Stimulated activated CD8-positive, alpha-beta memory T cell treated with anti-CD3 and anti-CD28 coated beads, Interleukin-15, amount 100 ng/mL, for 48 hours (primary cell): ENCODE results near the gene REC8.
"Not testable (repeated sequence)": the region's sequence is repeated elsewhere in the genome, so short reads cannot be mapped to it uniquely, and the experiment has no call there.

Experiments
- DNase-seq, 2 donors: peaks; one replicate each; pipeline ENCODE4 v3.0.0-alpha.2; 2020; ENCODE audit warnings: low read depth in 2 of 2

REC8 gene

DNA sequence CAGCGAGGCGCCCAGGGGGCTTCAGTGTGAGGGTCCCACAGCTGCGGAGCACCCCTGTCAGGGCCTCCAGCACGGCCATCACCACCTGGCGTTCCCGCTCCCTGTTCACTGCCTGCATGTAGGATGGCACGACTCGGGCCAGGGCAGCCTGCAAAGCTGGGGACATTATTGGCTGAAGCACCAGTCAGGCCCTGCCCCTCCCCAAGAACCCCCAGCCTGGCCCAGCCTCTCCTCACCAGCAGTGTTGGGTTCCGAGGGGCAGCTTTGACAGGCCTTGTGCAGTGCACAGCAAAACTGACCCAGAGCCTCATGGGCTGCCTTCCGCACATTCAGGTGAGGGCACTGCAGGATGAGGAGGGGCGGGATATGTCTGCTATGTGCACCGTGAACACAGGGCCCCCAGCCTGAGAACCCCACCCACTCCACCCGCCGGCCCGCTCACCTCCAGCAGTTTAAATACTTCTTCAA lies 11.2 kb downstream of the REC8 start:
- no peak for DNase-seq

DNA sequence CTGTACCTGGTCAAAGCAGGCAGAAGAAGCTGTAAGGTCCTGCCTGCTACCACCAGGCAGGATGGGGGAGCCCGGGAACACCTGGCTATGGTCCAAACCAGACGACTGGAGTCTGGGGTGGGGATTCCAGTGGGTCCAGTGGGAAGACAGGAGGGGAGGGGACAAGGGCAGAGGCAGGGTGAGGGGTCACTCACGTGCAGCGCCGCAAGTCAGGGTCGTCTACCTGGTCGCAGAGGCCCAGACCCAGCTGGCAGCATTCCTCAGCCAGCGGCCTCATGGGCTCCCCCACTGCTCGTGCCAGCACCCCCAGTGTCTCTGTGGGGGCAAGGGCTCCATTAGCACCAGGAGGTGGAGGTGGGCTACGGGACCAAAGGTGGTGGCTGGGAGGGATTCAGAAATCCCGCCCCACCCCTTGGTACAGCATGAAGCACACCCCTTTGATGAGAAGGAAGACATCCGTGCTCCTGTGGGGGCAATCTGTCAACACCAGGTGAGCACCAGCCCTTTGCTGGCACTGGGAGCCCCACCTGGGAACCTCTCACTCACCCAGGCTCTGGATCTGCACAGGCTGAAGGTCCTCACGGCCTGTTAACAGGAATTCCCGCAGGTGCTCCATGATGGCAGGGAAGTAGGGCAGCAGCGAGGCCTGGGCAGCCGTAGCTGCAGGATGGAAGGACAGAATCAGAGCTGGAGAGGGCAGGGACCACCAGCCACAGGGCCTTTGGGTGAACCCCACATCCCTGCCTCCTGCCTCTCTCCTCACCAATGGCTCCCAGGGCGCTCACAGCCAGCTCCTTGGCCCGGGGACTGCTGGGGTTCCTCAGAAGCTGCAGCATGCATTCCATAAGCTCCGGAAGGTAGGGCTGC lies 12.5 kb downstream of the REC8 start:
- no peak for DNase-seq

DNA sequence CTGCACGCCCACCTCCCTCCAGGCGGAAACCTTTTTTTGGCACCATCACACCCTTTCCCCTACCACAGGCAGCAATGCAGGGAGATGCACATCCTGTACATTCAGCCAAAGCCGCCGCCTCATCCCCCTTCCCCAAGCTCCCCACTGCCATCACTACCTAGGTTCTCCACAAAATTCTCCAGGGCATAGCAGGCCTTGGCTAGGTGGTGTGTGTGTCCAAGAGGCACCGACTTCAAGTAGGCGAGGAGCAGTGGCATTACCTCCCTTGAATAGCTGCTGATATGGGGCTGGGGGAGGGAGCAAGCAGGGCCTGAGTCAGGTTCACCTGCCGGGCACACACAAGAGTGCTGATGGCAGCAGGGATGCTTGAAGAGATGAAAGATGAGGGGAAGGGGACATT lies 13.1 kb downstream of the REC8 start:
- DNase-seq, result no peak

DNA sequence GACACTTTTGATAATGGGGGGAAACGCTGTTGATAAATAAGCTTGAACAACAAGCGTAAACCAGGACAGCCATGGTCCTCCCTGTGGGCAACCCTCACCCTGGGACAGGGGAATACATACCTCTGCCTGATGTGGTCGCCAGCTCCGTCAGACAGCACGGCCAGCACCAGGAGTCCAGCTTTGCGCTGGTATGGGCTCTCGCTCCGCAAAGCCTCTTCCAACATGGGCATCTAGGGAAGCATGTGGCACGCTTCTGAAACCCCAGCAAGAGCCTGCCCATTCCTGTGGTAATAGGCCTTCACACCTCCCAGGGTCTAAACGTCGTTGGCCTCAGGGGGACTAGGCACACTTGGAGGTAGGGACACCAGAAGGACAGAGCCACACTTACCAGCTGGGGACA lies 13.9 kb downstream of the REC8 start:
- no peak for DNase-seq

DNA sequence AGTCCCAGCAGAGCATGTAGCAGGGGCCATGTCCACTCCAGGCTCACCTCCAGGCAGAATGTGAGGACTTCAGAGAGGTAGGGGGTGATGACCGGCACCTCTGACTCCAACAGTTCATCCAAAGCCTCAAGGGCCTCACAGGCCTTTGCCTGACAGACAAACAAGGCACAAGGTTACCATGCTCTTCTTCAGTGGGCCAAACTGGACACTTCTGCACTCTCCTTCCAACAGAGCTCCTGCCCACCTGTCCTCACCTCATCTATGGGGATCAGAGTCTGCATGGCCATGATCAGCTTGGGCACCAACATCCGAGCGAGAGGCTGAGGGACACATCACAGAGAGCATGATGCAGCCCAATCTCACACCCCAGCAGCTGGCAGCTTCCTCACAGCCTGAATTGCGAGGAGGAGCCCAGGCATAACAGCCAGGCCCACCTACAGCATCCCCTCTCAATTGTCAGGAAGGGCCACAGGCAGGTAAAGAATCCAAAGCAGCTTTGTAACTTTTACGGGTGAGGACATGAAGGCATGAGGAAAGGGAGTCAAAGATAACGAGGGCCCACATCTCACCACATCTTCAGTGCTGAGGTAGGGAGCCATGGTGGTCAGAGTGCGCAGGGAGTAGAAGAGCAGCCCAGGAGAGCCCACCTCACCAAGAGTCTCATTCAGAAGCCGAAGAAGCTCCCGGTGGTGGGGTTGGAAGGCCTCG lies 15.1 kb downstream of the REC8 start:
- no peak for DNase-seq

DNA sequence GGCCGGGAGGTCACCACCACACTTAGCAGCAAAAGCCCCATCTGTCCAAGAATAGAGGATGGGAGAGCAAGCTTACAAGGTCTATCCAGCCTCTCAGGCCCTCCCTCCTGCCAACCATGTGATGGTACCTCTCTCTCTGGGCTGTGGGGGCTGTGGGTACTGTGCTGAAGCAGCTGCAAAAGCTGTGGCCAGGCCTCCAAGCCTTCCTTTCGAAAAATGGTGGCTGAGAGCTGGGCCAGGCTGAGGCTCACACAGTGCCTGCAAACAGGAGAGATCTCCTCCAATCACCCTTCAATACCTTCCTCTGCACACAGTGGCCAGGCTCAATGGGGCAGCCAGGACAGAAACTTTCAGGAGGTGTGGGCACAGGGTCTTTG lies 15.6 kb downstream of the REC8 start:
- no peak for DNase-seq

DNA sequence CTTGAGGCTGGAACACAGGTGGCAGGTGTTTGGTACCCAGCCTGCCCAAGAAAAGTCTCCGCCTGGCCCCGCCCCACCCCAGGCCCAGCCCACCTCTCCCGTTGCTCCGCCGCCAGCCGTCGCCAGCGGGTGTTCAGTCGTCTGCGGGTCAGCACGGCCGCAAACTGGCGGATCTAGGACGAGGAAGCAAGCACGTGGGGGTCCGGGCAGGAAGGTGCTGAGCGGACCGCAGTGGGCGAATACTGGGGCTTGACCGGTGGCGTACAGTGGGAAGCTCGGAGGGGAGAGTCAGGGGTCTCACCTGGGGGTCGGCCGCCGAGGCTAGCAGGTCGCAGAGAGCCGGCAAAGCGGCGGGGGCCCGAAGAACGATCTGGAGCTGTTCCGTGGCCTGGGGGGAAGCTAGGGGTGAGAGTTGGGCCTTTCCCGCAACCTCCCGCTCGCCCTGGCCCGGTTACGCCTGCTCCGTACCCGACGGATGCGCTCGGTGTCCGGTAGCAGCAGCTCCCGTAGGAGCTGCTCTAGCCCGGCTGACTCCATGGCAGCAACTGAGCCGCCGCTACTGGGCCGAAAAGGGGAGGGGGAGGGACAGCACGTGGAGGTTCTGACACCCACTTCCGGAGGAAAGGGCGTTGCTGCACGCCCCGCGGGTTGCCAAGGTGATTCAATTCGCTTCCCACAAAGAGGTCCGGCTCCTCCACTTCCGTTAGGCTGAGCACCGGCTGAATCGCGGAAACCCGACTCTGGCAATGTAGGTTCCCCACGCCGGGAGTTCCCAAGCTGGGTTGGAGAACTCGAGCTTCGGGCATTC lies 16.6 kb downstream of the REC8 start, which contains the start of gene IPO4:
Gene IPO4, minus strand, starts transcription at position 566 of the 808 bp plus-strand sequence. Its CDS starts 29 bp downstream, at position 537.
- peak; percentile 92 to 93 for DNase-seq

DNA sequence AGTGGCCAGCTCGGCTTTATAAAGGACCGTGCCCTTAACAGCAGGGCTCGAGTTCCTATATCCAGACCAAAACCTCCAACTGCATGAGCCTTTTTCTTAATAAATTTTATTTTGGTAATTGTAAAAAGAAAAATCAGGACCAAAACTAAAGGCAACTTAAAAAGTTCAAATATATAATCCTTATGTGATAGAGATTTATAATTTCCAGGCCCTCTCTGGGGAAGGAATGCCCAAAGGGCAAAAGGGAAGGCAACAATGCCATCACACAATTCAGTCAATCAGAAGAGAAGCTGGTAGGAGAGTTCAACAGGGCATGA lies 17.1 kb downstream of the REC8 start:
- DNase-seq, result no peak

DNA sequence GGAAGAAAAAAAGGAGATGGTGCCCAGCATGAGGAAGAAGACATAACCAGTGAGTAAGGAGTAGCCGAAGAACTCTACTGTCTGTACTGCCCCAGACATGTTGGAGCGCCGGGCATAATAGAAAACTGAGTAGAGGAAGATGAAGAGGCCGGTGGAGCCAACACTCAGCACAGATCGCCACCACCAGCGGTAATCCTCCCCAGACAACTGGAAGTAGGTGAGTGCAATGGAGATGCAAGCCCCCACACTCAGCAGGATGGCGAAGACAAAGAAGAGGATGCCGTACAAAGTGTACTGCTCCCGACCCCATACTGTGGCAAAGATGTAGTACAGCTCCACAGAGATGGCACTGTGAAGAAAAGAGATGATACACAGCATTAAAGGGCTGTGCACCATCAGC lies 17.6 kb downstream of the REC8 start:
- DNase-seq, result no peak

DNA sequence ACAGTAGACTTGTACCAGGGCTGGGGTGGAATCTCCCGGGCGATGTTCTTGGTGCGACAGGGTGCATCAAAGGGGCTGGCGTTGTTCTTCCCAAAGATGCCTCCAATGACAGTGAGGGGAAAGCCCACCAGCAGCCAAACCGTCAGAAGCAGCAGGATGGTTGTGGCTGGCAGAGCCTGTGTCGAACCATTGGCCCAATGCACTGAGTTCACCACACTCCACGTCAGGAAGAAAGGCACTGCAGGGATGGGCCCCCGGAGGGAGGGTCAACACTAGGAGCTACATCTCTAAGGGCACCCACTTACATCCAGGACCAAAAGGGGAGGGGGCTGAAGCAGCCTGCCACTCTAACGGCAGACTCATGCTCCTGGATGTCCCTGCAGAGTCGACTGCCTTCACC lies 18.5 kb downstream of the REC8 start:
- DNase-seq, result no peak

DNA sequence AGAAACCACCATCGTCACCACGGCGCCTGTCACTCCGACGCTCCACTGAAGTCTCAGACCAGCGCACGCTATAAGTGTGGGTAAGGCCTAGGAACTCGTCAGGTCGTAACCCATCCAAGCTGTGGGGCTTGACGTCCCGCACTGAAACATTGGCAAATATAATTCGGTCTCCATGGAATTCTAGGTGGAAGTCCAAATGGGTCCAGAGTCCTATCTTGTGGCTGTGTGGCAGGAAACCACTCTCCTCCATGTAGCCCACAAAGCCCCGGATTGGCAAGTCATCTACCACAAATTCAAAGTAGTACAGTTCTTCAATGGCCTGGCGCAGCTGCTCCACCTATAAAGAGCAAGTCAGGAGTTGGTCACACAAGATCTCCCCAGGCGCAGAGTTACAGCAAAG lies 21.1 kb downstream of the REC8 start:
- no peak for DNase-seq

DNA sequence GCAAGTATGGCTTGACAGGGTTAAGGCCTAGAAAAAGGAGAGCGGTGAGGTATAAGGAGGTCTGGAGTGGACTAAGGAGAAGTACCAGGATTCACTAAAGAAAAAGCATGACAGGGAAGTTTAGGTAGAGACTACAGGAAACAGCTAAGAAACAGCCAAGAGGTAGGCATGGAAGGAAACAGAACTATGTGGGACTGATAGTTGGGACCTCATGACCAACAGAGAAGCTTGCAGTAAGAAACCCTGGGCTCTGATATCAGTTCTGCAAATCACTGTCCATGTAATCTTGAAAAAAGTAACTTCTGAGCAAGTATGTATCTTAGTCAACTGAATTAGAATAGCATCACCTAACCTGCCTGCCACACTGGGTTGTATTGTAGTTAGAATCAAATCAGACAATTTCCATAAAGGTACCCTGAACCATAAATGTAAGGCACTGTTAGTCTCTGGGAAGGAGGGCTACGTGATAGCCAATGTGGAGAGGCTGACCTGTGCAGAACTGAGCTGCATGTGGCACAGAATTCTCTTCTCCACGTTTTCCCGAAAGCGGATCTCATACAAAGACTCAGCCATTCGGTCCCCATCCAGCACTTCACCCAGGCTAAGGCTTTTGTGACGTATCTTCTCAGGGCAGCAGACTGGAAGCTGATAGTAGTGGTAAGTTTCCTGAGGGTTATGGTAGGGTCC lies 22.4 kb downstream of the REC8 start:
- DNase-seq, result no peak

DNA sequence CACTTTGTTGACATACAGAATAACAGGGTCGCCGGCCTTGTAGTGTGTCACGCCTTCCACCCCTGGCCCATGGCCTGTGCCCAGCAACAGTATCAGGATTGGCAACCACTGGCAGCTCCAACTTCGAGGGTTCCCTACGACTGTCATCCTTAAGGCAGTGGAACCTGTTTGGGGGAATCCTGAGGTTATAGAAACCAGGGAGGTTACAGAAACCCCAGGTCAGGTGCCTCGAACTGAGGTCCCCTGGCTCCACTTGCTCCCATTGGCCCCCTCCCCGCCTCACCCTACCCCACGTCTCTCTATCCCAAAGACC lies 22.9 kb downstream of the REC8 start:
- DNase-seq, result no peak

DNA sequence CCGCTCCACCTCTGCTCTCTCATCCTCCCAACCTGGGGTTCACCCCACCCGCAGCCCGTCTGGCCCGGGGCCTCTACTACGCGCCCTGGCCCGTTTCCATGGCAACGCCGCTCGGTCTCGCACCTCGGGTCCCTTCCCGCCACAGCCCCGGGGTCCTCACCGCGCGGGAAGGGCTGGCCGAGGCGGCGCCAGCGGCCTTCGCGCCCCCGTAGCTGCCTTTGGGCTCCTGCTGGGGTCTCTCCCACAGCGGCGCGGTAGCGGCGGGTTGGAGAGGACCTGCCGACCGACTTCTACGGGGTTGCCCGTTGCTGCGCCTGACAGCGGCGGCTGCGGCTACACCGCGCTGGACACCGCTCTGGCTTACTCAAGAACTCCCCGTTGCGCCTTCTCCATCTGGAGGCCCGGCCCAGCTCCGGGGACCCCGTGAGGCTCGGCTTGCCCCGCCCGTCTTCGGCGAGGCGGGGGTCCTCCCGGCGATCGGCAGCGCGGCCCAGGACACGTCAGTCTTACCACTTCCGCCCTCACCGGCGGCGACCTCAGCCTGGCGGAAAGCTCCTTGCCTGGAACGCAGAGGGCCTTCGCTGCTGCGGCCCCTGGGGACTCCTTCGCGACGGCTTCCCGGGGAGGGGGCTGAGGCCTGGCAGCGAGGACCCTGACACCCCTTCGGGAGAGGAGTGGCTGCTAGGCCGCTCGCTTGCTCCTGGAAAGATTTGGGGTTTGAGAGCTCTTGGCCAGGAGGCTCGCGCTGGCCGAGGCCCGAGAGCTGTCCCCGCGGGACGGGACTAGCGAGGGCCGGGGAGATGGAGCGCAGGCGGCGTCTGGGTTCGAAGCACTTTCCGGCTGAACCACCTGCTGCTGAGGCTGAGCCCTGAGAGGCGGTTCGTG lies 23.5 kb downstream of the REC8 start, which contains the start of gene TM9SF1:
Gene TM9SF1, minus strand, starts transcription at position 256 of the 885 bp plus-strand sequence. CDS start 422 bp downstream, outside the sequence.
- DNase-seq, result peak; percentile 80 to 83

DNA sequence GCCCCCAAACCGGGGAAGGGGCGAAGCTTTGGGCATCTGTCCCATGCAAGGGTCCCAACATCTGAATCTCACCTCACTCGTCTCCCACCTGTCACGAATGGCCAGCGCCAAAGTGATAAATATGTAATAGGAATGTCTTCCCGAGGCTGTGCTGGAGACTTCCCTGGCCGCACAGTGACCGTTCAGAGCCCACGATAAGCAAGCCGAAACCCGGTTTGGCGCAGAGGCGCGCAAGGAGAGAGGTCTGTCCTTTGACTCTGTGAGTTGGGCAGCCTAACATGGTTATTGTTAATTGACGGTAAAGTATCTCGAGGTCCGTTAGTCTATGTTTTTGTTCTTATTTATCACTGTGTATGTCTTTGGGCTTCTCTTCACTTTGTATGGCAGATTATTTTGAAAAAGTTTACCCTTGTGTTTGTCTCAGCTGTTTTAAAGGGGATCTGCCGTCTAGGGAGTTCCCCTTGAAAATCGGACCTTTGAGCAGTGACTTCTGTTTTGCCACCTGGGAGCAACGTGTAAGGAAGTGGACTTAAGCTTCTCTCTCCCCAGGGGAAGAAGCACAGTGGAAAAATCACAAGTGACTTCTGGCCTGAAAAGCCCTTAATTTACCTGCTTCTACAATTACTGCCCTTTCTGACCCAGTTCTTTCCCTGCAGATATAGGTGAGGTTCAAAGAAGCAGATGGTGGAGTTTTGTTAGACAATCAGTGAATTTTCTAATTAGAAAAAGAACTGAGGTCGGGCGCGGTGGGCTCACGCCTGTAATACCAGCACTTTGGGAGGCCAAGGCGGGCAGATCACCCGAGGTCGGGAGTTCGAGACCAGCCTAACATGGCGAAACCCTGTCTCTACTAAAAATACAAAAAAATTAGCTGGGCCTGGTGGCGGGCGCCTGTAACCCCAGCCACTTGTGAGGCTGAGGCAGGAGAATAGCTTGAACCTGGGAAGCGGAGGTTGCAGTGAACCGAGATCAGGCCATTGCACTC lies 24.5 kb downstream of the REC8 start:
- no peak for DNase-seq

DNA sequence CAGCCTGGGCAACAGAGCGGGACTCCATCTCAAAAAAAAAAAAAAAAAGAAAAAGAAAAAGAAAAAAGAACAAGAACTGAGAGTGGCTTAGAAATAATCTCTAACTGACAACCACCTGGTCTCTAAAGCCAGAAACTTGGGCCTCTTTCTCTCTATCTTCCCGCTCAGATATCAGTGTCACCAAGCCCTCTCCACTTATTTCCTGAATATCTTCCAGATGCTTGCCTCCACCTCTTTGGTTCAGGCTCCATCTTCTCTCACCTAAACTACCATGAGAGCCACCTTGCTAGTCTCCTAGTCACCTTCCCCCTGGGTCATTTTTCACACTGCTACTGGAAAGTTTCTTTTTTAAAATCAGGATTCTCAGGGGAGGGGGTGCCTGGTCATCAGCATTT lies 25.2 kb downstream of the REC8 start:
- no peak for DNase-seq

DNA sequence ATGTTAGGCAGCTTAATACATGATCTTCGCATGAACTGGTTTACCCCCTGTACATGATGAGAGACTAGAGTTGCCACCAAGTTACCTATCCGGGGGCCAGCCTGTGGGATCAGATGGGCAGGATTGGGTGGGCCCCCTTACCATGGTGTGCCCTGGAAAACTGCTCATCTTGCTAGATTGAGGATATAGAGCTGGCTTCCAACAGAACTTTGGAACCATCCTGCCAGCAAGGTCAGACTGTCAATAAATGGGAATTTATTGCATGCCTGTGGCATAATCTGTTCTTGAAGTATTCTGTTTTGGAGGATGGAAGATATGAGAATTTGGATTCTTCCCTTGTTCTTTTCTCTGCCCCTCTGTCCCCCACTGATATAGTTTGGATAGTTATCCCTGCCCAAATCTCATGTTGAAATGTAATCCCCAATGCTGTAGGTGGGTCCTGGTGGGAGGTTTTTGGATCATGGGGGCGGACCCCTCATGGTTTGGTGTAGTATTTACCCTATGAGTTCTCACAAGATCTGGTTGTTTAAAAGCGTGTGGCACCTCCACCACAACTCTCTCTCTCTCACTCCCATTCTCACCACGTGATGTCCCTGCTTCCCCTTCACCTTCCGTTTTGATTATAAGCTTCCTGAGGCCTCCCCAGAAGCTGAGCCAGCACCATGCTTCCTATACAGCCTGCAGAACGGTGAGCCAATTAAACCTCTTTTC lies 27.1 kb downstream of the REC8 start:
- DNase-seq, result no peak

DNA sequence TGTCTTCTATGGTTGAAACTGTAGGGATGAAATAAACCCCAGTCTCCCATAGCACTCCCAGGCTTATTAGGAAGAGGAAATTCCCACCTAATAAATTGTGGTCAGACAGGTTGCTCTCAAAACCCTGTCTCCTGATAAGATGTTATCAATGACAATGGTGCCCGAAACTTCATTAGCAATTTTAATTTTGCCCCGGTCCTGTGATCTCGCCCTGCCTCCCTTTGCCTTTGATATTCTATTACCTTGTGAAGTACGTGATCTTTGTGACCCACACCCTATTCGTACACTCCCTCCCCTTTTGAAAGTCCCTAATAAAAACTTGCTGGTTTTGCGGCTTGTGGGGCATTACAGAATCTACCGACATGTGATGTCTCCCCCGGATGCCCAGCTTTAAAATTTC lies 30.7 kb downstream of the REC8 start:
- not testable (repeated sequence) for DNase-seq
